ENCODE data around the gene SAPCD2.

SAPCD2 gene

DNA sequence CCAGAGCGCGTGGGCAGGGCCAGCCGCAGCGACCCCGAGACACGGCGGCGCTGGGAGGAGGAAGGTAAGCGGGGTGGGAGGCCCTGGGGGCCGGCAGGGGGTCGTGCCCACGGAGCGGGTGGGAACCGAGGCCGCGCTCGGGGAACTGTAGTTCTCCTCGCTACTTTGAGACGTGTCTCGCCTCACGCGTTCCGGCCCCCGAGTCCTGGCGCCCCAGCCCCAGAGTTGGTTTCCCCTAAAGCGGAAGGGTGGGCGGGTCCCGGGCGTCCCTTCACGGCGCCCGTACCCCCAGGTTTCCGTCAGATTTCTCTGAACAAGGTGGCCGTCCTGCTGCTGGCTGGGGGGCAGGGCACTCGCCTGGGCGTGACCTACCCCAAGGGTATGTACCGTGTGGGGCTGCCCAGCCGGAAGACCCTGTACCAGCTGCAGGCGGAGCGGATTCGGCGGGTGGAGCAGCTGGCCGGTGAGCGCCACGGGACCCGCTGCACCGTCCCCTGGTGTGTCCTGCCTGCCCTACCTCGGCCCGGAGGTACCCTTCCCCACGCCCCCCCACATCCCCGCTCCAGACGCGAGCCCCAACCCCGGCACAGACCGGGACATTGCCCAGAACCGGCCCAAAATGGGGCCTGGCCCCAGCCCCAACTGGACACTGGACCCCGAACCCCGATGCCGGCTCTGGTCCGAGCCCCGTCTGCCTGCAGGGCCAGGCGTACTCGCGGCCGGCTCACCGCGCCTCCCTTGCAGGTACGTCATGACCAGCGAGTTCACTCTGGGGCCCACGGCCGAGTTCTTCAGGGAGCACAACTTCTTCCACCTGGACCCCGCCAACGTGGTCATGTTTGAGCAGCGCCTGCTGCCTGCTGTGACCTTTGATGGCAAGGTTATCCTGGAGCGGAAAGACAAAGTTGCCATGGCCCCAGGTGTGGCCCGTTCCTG lies 7.7 kb upstream of the SAPCD2 start:
- Mint-ChIP-seq H3K4me1 (peaks cover 10% of the 10 kb centered on the region), H3K9me3 (no peaks in the 10 kb centered on the region), H3K27ac (no peak overlapping the region), H3K36me3 (ENCODE audit: low read depth) (no peaks in the 10 kb centered on the region), H3K27me3 (ENCODE audit: low read depth, poor library complexity) (peaks cover 86% of the 10 kb centered on the region), H3K4me3 (peak overlapping the region; percentile 71)
- TF ChIP-seq, protein P1, sequence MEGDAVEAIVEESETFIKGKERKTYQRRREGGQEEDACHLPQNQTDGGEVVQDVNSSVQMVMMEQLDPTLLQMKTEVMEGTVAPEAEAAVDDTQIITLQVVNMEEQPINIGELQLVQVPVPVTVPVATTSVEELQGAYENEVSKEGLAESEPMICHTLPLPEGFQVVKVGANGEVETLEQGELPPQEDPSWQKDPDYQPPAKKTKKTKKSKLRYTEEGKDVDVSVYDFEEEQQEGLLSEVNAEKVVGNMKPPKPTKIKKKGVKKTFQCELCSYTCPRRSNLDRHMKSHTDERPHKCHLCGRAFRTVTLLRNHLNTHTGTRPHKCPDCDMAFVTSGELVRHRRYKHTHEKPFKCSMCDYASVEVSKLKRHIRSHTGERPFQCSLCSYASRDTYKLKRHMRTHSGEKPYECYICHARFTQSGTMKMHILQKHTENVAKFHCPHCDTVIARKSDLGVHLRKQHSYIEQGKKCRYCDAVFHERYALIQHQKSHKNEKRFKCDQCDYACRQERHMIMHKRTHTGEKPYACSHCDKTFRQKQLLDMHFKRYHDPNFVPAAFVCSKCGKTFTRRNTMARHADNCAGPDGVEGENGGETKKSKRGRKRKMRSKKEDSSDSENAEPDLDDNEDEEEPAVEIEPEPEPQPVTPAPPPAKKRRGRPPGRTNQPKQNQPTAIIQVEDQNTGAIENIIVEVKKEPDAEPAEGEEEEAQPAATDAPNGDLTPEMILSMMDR (IDR thresholded peaks at IDR 0.05): no peak
- no peak for DNase-seq

DNA sequence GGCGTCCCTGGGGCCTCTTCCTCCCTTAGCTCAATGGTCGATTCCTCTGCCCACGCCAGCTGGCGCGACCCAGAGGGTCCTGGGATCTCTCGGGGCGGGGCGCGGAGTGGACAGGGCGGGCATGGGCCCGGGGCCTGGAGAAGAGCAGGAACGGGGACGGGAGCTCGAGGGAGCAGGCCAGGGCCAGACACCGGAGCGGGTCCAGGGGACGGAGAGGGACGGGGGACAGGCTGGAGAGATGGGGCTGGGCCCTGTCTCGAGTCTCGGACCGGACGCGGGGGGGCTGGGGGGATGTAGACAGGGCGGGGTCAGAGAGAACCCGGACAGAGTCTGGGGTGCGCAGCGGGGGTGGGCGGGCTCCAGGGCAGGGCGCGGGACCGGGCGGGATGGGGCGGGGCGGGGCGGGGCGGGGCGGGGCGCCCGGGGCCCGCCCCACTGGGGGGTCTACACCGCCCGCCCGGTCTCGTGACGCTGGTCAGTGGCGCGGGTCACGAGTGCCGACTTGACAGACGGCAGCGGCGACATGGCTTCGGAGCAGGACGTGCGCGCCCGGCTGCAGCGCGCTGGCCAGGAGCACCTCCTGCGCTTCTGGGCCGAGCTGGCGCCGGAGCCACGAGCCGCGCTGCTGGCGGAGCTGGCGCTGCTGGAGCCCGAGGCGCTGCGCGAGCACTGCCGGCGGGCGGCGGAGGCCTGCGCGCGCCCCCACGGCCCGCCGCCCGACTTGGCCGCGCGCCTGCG lies 6.8 kb upstream of the SAPCD2 start, which contains the start of gene UAP1L1:
Gene UAP1L1 (plus strand): TSS at position 508 of the 738 bp plus-strand sequence. CDS start 16 bp downstream, at position 524.
- no peak within 1 kb of the TSS for H3K27ac Mint-ChIP-seq
- DNase-seq: peak; percentile 61
- TF ChIP-seq, protein P1 (IDR thresholded peaks at IDR 0.05): no peak
- H3K27me3 Mint-ChIP-seq (ENCODE audit: low read depth, poor library complexity): peaks cover 88% of the 10 kb centered on the region
- H3K9me3 Mint-ChIP-seq: no peaks in the 10 kb centered on the region
- no peaks in the 10 kb centered on the region for H3K36me3 Mint-ChIP-seq (ENCODE audit: low read depth)
- peaks cover 10% of the 10 kb centered on the region for H3K4me1 Mint-ChIP-seq
- H3K4me3 Mint-ChIP-seq: peak within 1 kb of the TSS; percentile 71

DNA sequence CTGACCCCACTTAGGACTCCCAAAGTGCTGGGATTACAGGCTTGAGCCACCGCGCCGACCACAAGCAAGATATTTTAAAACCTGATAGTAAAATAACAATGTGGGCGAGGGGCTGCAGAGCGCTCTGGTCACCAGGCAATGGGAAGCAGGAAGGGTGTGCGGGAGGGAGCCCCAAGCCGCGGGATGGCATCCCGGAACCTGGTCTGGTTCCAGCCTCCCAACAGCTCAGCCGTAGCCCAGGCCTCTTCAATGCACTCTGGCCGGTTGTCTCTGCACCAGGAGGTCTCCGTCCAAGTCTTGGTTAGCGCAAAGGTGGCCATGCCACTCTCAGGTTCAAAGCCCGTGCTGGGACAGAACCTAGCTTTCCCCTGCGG lies 6.3 kb upstream of the SAPCD2 start:
- Mint-ChIP-seq H3K4me1 (peaks cover 10% of the 10 kb centered on the region), H3K27ac (no peak overlapping the region), H3K4me3 (peak overlapping the region; percentile 66), H3K36me3 (ENCODE audit: low read depth) (no peaks in the 10 kb centered on the region), H3K27me3 (ENCODE audit: low read depth, poor library complexity) (peaks cover 83% of the 10 kb centered on the region), H3K9me3 (no peaks in the 10 kb centered on the region)
- no peak for DNase-seq
- TF ChIP-seq, protein P1 (IDR thresholded peaks at IDR 0.05): no peak

- H3K9me3 Mint-ChIP-seq: no peaks in the 10 kb centered on the region
- peaks cover 20% of the 10 kb centered on the region for H3K4me1 Mint-ChIP-seq
- no peak overlapping the region for H3K4me3 Mint-ChIP-seq
- H3K27me3 Mint-ChIP-seq (ENCODE audit: low read depth, poor library complexity): peaks cover 70% of the 10 kb centered on the region
- no peak for DNase-seq
- H3K27ac Mint-ChIP-seq: no peak overlapping the region
- TF ChIP-seq, protein P1 (IDR thresholded peaks at IDR 0.05): no peak
- H3K36me3 Mint-ChIP-seq (ENCODE audit: low read depth): no peaks in the 10 kb centered on the region
These were observed 5.0 kb upstream of the SAPCD2 start for GRCh38 chr9:137075275-137075775.

DNA sequence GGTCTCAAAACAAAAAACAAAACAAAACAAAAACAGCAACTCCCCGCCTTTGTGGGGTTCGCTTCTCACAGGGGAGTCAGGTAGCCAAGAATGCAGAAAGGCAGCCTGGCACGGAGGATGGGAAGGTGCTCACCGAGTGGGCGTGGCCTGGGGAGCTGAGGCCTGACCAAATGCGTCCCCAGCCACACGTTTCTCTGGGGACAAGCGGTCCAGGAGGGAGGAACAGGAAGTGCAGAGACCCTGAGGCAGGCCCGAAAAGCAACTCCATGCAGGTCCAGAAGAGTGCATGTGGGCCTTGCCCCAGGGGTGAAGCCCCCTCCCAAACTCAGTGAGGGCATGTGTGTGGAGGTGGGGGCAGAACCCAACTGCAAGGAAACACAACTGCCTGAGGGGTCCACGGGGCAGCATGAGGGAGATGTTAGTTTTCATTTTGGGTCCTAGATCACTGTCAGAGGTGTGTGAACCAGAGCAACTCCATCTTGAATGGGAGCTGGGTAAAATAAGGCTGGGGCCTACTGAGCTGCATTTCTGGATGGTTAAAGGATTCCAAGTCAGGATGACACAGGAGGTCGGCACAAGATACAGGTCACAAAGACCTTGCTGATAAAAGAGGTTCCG lies 4.4 kb upstream of the SAPCD2 start:
- peaks cover 20% of the 10 kb centered on the region for H3K4me1 Mint-ChIP-seq
- no peaks in the 10 kb centered on the region for H3K9me3 Mint-ChIP-seq
- no peaks in the 10 kb centered on the region for H3K36me3 Mint-ChIP-seq (ENCODE audit: low read depth)
- no peak for DNase-seq
- TF ChIP-seq, protein P1 (IDR thresholded peaks at IDR 0.05): no peak
- H3K4me3 Mint-ChIP-seq: no peak overlapping the region
- H3K27me3 Mint-ChIP-seq (ENCODE audit: low read depth, poor library complexity): peaks cover 64% of the 10 kb centered on the region
- no peak overlapping the region for H3K27ac Mint-ChIP-seq
